HL-60/S4 treated with retinoic acid at 250 ng/mL for 4 days and 3 days (cell line): ENCODE measurements around the gene FKBP4.

Source experiments
- in situ Hi-C: fragments of 300-500 bp; cut with MboI; formaldehyde crosslinking; loops from 2 replicates; pipeline ENCODE4 v1.7.0; 2022; ENCODE audit warnings: low sequenced_read_pairs

Gene FKBP4

DNA sequence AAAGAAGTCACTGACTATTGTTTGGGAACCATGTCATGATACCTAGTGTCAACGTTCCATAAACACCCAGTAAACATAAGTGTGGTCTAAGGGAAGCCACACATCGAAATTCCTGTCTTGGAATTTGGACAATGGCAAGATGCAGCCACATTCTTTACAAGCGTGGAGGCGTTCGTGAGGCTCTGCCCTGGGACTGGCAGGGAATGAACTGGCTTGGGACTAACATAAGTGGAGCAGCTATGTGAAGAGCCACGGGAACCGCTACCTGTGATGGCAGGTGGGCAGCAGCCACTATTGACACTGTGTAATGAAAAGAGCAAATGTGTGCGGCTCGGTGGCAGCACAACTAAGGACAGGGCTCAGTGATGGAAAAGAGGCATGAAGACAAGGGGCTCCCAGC is 50.0 kb downstream of the FKBP4 start:
- in situ Hi-C loops: no loop called here

GRCh38 chr12:2845280-2845679 is 50.5 kb downstream of the FKBP4 start:
- in situ Hi-C loops: no loop called here

- in situ Hi-C loops: no loop called here
Measured at GRCh38 chr12:2851931-2852330, 57.2 kb downstream of the FKBP4 start.

- in situ Hi-C loops: no loop called here
Measured at GRCh38 chr12:2853626-2854025, 58.9 kb downstream of the FKBP4 start.
